H1 (cell line): Measurements from ENCODE around the gene BCAS1. TPM values are rescaled to one million over a fixed set of nuclear protein-coding genes. Genes with fewer than 3 reads are reported as not detected.

Experiments used
- CTCF ChIA-PET: fragments of 300-600 bp; sonication (Branson Sonifier 250); formaldehyde crosslinking; loops from one replicate; lab custom pipeline; 2021; ENCODE audit not compliant: partially characterized antibody; lab: Charles Lee
- POLR2A ChIA-PET: fragments of 300-600 bp; sonication (Branson Sonifier 250); formaldehyde crosslinking; loops from one replicate; lab custom pipeline; 2021; ENCODE audit warnings: inconsistent platforms; ENCODE audit not compliant: partially characterized antibody; lab: Charles Lee
- DNase-seq, 2 experiments: peaks; one replicate each; pipeline versions ENCODE4 v3.0.0 to v3.0.0-alpha.2; 2010 to 2022; ENCODE audit warnings: low spot score in 2 of 2, low read depth in 1 of 2, mixed read lengths in 1 of 2
- FAIRE-seq: peaks from 2 replicates; lab custom pipeline; 2011; peaks lifted over from hg19 to GRCh38; lab: Jason Lieb, UNC
- H2AFZ ChIP-seq: 2 replicates; pipeline ENCODE4 v1.8.1; 2012; ENCODE audit warnings: low read length, inconsistent platforms
- H2AK5ac ChIP-seq: 2 replicates; pipeline ENCODE4 v1.6.1; 2013; ENCODE audit warnings: low read depth, low read length
- H2BK120ac ChIP-seq: replicated peaks from 2 replicates; pipeline ENCODE3; 2013; ENCODE audit warnings: low read depth, low read length, inconsistent platforms
- H2BK12ac ChIP-seq: 2 replicates; pipeline ENCODE4 v1.6.1; 2013; ENCODE audit warnings: low read depth, low read length
- H2BK15ac ChIP-seq: 2 replicates; pipeline ENCODE4 v1.6.1; 2013; ENCODE audit warnings: low read length
- H2BK20ac ChIP-seq: 2 replicates; pipeline ENCODE4 v1.6.1; 2013; ENCODE audit warnings: low read length
- H2BK5ac ChIP-seq: 2 replicates; pipeline ENCODE4 v1.6.1; 2013; ENCODE audit warnings: low read depth, low read length
- H3K14ac ChIP-seq: 2 replicates; pipeline ENCODE4 v1.6.1; 2013; ENCODE audit warnings: inconsistent platforms; ENCODE audit not compliant: insufficient read length
- H3K18ac ChIP-seq: 2 replicates; pipeline ENCODE4 v1.6.1; 2013; ENCODE audit warnings: low read length; ENCODE audit errors: extremely low read depth
- H3K23ac ChIP-seq: 2 replicates; pipeline ENCODE4 v1.6.1; 2013; ENCODE audit warnings: inconsistent platforms; ENCODE audit not compliant: insufficient read length
- H3K23me2 ChIP-seq: 2 replicates; pipeline ENCODE4 v1.6.1; 2013; ENCODE audit warnings: low read depth, low read length
- H3K27ac ChIP-seq: 2 replicates; pipeline ENCODE4 v1.6.1; 2011; ENCODE audit warnings: low read depth, low read length, inconsistent platforms
- H3K27me3 ChIP-seq, 4 experiments: replicated peaks in 1 of 4; 1 replicate in 1 of 4; 2 replicates in 3 of 4; pipeline versions ENCODE4 v1.6.1 to v1.8.1; 2011 to 2013; ENCODE audit warnings: low read length in 3 of 4, mild to moderate bottlenecking in 3 of 4, inconsistent platforms in 2 of 4, mixed read lengths in 2 of 4, moderate library complexity in 1 of 4; ENCODE audit not compliant: control insufficient read depth in 3 of 4, insufficient read depth in 3 of 4; ENCODE audit errors: extremely low read depth in 1 of 4
- H3K36me3 ChIP-seq, 4 experiments: 2 replicates each; pipeline versions ENCODE4 v1.6.1 to v1.8.1; 2011 to 2013; ENCODE audit warnings: mild to moderate bottlenecking in 4 of 4, low read length in 3 of 4, moderate library complexity in 2 of 4, control low read depth in 1 of 4, inconsistent platforms in 1 of 4; ENCODE audit not compliant: insufficient read depth in 4 of 4, control insufficient read depth in 2 of 4
- H3K4ac ChIP-seq: replicated peaks from 2 replicates; pipeline ENCODE3; 2013; ENCODE audit warnings: low read length, low read depth, mixed read lengths, inconsistent platforms; ENCODE audit not compliant: insufficient read length
- H3K4me1 ChIP-seq, 4 experiments: replicated peaks in 1 of 4; 1 replicate in 1 of 4; 2 replicates in 3 of 4; pipeline versions ENCODE4 v1.6.1 to v1.8.1; 2011 to 2013; ENCODE audit warnings: low read length in 3 of 4, inconsistent platforms in 2 of 4, mixed read lengths in 1 of 4; ENCODE audit not compliant: insufficient read depth in 4 of 4, control insufficient read depth in 3 of 4
- H3K4me2 ChIP-seq, 2 experiments: 2 replicates each; pipeline versions ENCODE4 v1.6.1 to v1.8.1; 2011 to 2013; ENCODE audit warnings: low read depth in 2 of 2, low read length in 2 of 2, control low read depth in 1 of 2, inconsistent platforms in 1 of 2, mild to moderate bottlenecking in 1 of 2; ENCODE audit not compliant: insufficient read depth in 1 of 2
- H3K4me3 ChIP-seq, 4 experiments: fragments of 200-600, 300-600 bp in 1 of 4; sonication (generic), shearing (Covaris generic), sonication (Bioruptor Twin) in 1 of 4; 2 replicates each; pipeline versions ENCODE4 v1.5.1 to v1.8.1; 2011 to 2016; ENCODE audit warnings: low read length in 4 of 4, low read depth in 3 of 4, control low read depth in 2 of 4, inconsistent platforms in 2 of 4, mild to moderate bottlenecking in 2 of 4, mixed read lengths in 1 of 4, moderate library complexity in 1 of 4; ENCODE audit not compliant: insufficient read depth in 2 of 4; ENCODE audit errors: extremely low read depth in 1 of 4
- H3K56ac ChIP-seq: replicated peaks from 2 replicates; pipeline ENCODE3; 2013; ENCODE audit warnings: low read depth, mild to moderate bottlenecking, mixed read lengths, low read length, inconsistent platforms; ENCODE audit not compliant: insufficient read length
- H3K79me1 ChIP-seq: 2 replicates; pipeline ENCODE4 v1.6.1; 2013; ENCODE audit warnings: low read depth, low read length, control low read depth
- H3K79me2 ChIP-seq, 2 experiments: 2 replicates each; pipeline versions ENCODE4 v1.6.1 to v1.8.1; 2012 to 2013; ENCODE audit warnings: low read length in 2 of 2, mild to moderate bottlenecking in 2 of 2, inconsistent platforms in 1 of 2; ENCODE audit not compliant: insufficient read depth in 2 of 2, control insufficient read depth in 1 of 2
- H3K9ac ChIP-seq, 4 experiments: replicated peaks in 1 of 4; 1 replicate in 1 of 4; 2 replicates in 3 of 4; pipeline versions ENCODE4 v1.6.1 to v1.8.1; 2011 to 2013; ENCODE audit warnings: low read depth in 3 of 4, low read length in 3 of 4, control low read depth in 2 of 4, mild to moderate bottlenecking in 2 of 4, moderate library complexity in 2 of 4, inconsistent platforms in 1 of 4; ENCODE audit errors: extremely low read depth in 1 of 4
- H3K9me3 ChIP-seq, 2 experiments: 2 replicates each; pipeline versions ENCODE4 v1.6.1 to v1.8.1; 2012 to 2013; ENCODE audit warnings: mild to moderate bottlenecking in 2 of 2, moderate library complexity in 2 of 2, control low read depth in 1 of 2, inconsistent platforms in 1 of 2, low read depth in 1 of 2, low read length in 1 of 2, mixed read lengths in 1 of 2; ENCODE audit not compliant: insufficient read depth in 2 of 2
- H4K20me1 ChIP-seq, 2 experiments: replicated peaks in 1 of 2; 2 replicates each; pipeline versions ENCODE3 to v1.8.1; 2011 to 2013; ENCODE audit warnings: inconsistent platforms in 2 of 2, low read length in 2 of 2, mild to moderate bottlenecking in 1 of 2; ENCODE audit not compliant: insufficient read depth in 2 of 2, control insufficient read depth in 1 of 2
- H4K5ac ChIP-seq: 2 replicates; pipeline ENCODE4 v1.6.1; 2013; ENCODE audit warnings: low read length, low read depth, mixed read lengths, inconsistent platforms; ENCODE audit not compliant: insufficient read length
- H4K8ac ChIP-seq: 2 replicates; pipeline ENCODE4 v1.8.0; 2013; ENCODE audit warnings: mild to moderate bottlenecking, moderate library complexity, low read length, inconsistent platforms; ENCODE audit not compliant: insufficient read depth; ENCODE audit errors: extremely low read depth
- H4K91ac ChIP-seq: replicated peaks from 2 replicates; pipeline ENCODE3; 2013; ENCODE audit warnings: low read length, mixed read lengths, inconsistent platforms; ENCODE audit not compliant: insufficient read length
- ATF3 ChIP-seq: IDR thresholded peaks from 2 replicates; pipeline ENCODE4 v1.6.1; 2011; ENCODE audit warnings: low read depth, mild to moderate bottlenecking, low read length; ENCODE audit not compliant: insufficient read depth
- BACH1 ChIP-seq: IDR thresholded peaks from 2 replicates; pipeline ENCODE4 v1.6.1; 2012; ENCODE audit warnings: low read length, improper control_type of control experiment
- BCL11A ChIP-seq, 2 experiments: IDR thresholded peaks; one replicate each; pipeline ENCODE4 v1.6.1; 2011; ENCODE audit warnings: low read depth in 2 of 2, low read length in 2 of 2, mild to moderate bottlenecking in 2 of 2
- CHD2 ChIP-seq: IDR thresholded peaks from 2 replicates; pipeline ENCODE4 v1.6.1; 2012; ENCODE audit warnings: low read length, improper control_type of control experiment
- E2F6 ChIP-seq: IDR thresholded peaks from 2 replicates; pipeline ENCODE4 v1.6.1; 2012; ENCODE audit warnings: inconsistent platforms
- KDM1A ChIP-seq: fragments of 200-600, 300-600 bp; sonication (generic); IDR thresholded peaks from 2 replicates; pipeline ENCODE4 v1.7.1; 2016; ENCODE audit warnings: mild to moderate bottlenecking, low read length, borderline replicate concordance
- KDM5A ChIP-seq: fragments of 200-600 bp; IDR thresholded peaks from 2 replicates; pipeline ENCODE4 v1.7.1; 2012; ENCODE audit warnings: mild to moderate bottlenecking, low read length, inconsistent platforms, mixed read lengths
- MAFK ChIP-seq: IDR thresholded peaks from 2 replicates; pipeline ENCODE4 v1.6.1; 2012; ENCODE audit warnings: low read depth, mild to moderate bottlenecking, improper control_type of control experiment, low read length
- NANOG ChIP-seq: IDR thresholded peaks from 2 replicates; pipeline ENCODE4 v1.6.1; 2011; ENCODE audit warnings: low read length, low read depth, mild to moderate bottlenecking, inconsistent platforms; ENCODE audit not compliant: insufficient read depth, poor library complexity, severe bottlenecking
- POLR2AphosphoS5 ChIP-seq: IDR thresholded peaks from 2 replicates; pipeline ENCODE4 v1.6.1; 2011; ENCODE audit warnings: low read depth, low read length
- RFX5 ChIP-seq: IDR thresholded peaks from 2 replicates; pipeline ENCODE4 v1.6.1; 2011; ENCODE audit warnings: low read depth, low read length, improper control_type of control experiment, borderline replicate concordance
- SIX5 ChIP-seq: IDR thresholded peaks from 2 replicates; pipeline ENCODE4 v1.6.1; 2011; ENCODE audit warnings: mild to moderate bottlenecking, low read depth, low read length
- SP2 ChIP-seq: IDR thresholded peaks from 2 replicates; pipeline ENCODE4 v1.6.1; 2012; ENCODE audit warnings: mild to moderate bottlenecking, low read length, inconsistent platforms
- SRF ChIP-seq: IDR thresholded peaks from 2 replicates; pipeline ENCODE4 v1.6.1; 2011; ENCODE audit warnings: mild to moderate bottlenecking, low read depth, low read length, moderate library complexity
- WGBS, 2 experiments: shearing (Covaris generic) in 1 of 2; methylation state at CpG; one replicate each; pipeline versions ENCODE4 v1.1.6 to v1.1.7; 2013 to 2015; ENCODE audit warnings: low lambda C conversion rate in 2 of 2, mixed read lengths in 2 of 2, inconsistent platforms in 1 of 2, low coverage in 1 of 2, missing lambda C conversion rate in 1 of 2; ENCODE audit not compliant: insufficient replicate concordance in 2 of 2, insufficient coverage in 1 of 2, insufficient read length in 1 of 2; ENCODE audit errors: extremely low coverage in 1 of 2, missing lambda C conversion rate in 1 of 2; 5-methylcytosine and 5-hydroxymethylcytosine counted together
- polyA plus RNA-seq, 7 experiments: library from polyadenylated mRNA; depleted of rRNA in 3 of 7; stranded (reverse) in 5 of 7; unstranded in 2 of 7; fragments of >200 nt in 5 of 7; fragments of 200-250 nt in 2 of 7; gene quantifications; 1 replicate in 5 of 7; 2 replicates in 1 of 7; 4 replicates in 1 of 7; pipeline versions ENCODE4 v1.2.1 to v1.2.3, GENCODE V29; 2011 to 2013; ENCODE audit warnings: missing spikeins in 2 of 7, mixed read lengths in 2 of 7
- total RNA-seq: library from RNA; stranded (reverse); fragmentation: NEBNext Ultra II Directional; extraction: Animal tissue kit (Norgen Biotek cat#: 25700); gene quantifications from 2 replicates; pipeline ENCODE4 v1.2.1, GENCODE V29; 2021

The BCAS1 gene
- total and polyA plus RNA-seq, 2 of the 8 experiments (the other 6 are each of a cell fraction or from before 2014, with no cell fraction given) = 0.06 to 0.19 TPM

- peaks cover 0 to 2% (median 0%) of the 10 kb centered on the region in 4 experiments; a peak in 2 of 7 replicates for H3K4me1 ChIP-seq
- no peaks in the 10 kb centered on the region for H3K36me3 ChIP-seq
- no peak overlapping the region for H2AFZ ChIP-seq
- no peak for DNase-seq
- H3K79me1 ChIP-seq = no peaks in the 10 kb centered on the region
- no peak overlapping the region for H3K18ac ChIP-seq
- no peak overlapping the region for H2AK5ac ChIP-seq
- no peak overlapping the region for H3K23ac ChIP-seq
- no peaks in the 10 kb centered on the region for H3K9me3 ChIP-seq
- no peak overlapping the region for H2BK15ac ChIP-seq
- no peaks in the 10 kb centered on the region for H3K27me3 ChIP-seq
- H3K79me2 ChIP-seq = no peaks in the 10 kb centered on the region
- no peak overlapping the region for H2BK120ac ChIP-seq
- H2BK5ac ChIP-seq = no peak overlapping the region
- H3K56ac ChIP-seq = no peak overlapping the region
- no peaks in the 10 kb centered on the region for H4K20me1 ChIP-seq
- H3K4ac ChIP-seq = no peak overlapping the region
- H3K27ac ChIP-seq = no peak overlapping the region
- no peaks in the 10 kb centered on the region for H3K23me2 ChIP-seq
- no peak overlapping the region for H4K8ac ChIP-seq
- H4K5ac ChIP-seq = no peak overlapping the region
- H3K4me3 ChIP-seq = no peak overlapping the region
- H2BK12ac ChIP-seq = no peak overlapping the region
- H2BK20ac ChIP-seq = no peak overlapping the region
- 92% methylated on average over 3 of the region's 3 CpGs; no CpG with 5 or more reads in 1 of the 2 experiments for WGBS, 2 experiments
- no peak overlapping the region for H3K4me2 ChIP-seq
- H3K9ac ChIP-seq = no peak overlapping the region
- POLR2A ChIA-PET = no interaction called here
- no peak overlapping the region for H3K14ac ChIP-seq
- H4K91ac ChIP-seq = no peak overlapping the region
- FAIRE-seq = no peak
- CTCF ChIA-PET = interaction anchor here (1.0 to 1.1 kb wide), 2 partner anchors 39 to 64 kb away, joined by 3 to 4 read pairs; no protein-coding TSS in a partner anchor
- TF ChIP-seq RFX5 (no peak), BACH1 (no peak), NANOG (no peak), KDM5A (no peak), KDM1A (no peak), CHD2 (no peak), SIX5 (no peak), BCL11A (IDR thresholded peaks at IDR 0.05; ENCODE audit: low read depth in 2 of 2, low read length in 2 of 2) (no peak), SRF (no peak), ATF3 (no peak), E2F6 (no peak), SP2 (no peak), POLR2AphosphoS5 (no peak), MAFK (no peak)
Observed at GRCh38 chr20:54023406-54023805, 47.0 kb downstream of the BCAS1 start.
